A673 (cell line): ENCODE data around the gene EMC7. TPM values are rescaled to one million over a fixed set of nuclear protein-coding genes. Genes with fewer than 3 reads are reported as not detected.

Source experiments
- BruUV-seq: library from RNA; stranded (reverse); fragments of 400-500 nt; replicated peaks from 2 replicates; lab custom pipeline; 2021; lab: Mats Ljungman, UMichigan
- CTCF ChIA-PET: fragments of 300-600 bp; sonication (Branson Sonifier 250); formaldehyde crosslinking; loops from one replicate; lab custom pipeline; 2022; ENCODE audit warnings: antibody characterized with exemption; lab: Charles Lee
- POLR2A ChIA-PET: fragments of 300-600 bp; sonication (Branson Sonifier 250); formaldehyde crosslinking; loops from one replicate; lab custom pipeline; 2022; ENCODE audit warnings: antibody characterized with exemption; ENCODE audit not compliant: low non-redundant PET; lab: Charles Lee
- DNase-seq: peaks from one replicate; pipeline ENCODE4 v3.0.0-alpha.2; 2015; ENCODE audit warnings: low spot score
- H3K27ac ChIP-seq: fragments of 200-600 bp; sonication (generic); 2 replicates; pipeline ENCODE4 v1.5.1; 2016; ENCODE audit warnings: mixed run types, low read depth, mild to moderate bottlenecking, mixed read lengths, antibody characterized with exemption, low read length; ENCODE audit not compliant: poor library complexity, severe bottlenecking
- H3K27me3 ChIP-seq: fragments of 200-600 bp; sonication (generic); replicated peaks from 2 replicates; pipeline ENCODE4 v1.6.1; 2017; ENCODE audit warnings: mixed run types, low read depth, mild to moderate bottlenecking, mixed read lengths, antibody characterized with exemption, low read length; ENCODE audit not compliant: insufficient read depth, poor library complexity
- H3K36me3 ChIP-seq: fragments of 200-600 bp; sonication (generic); 2 replicates; pipeline ENCODE4 v1.6.1; 2016; ENCODE audit warnings: mixed run types, mild to moderate bottlenecking, mixed read lengths, antibody characterized with exemption, low read length; ENCODE audit not compliant: insufficient read depth, poor library complexity, severe bottlenecking
- H3K4me1 ChIP-seq: fragments of 200-600 bp; sonication (generic); 2 replicates; pipeline ENCODE4 v1.6.1; 2017; ENCODE audit warnings: mixed run types, mild to moderate bottlenecking, mixed read lengths, antibody characterized with exemption, low read length; ENCODE audit not compliant: insufficient read depth, poor library complexity, severe bottlenecking
- H3K4me3 ChIP-seq: fragments of 200-600 bp; sonication (generic); 2 replicates; pipeline ENCODE4 v1.5.1; 2016; ENCODE audit warnings: low read depth, mixed run types, mild to moderate bottlenecking, mixed read lengths, low read length; ENCODE audit not compliant: poor library complexity, severe bottlenecking
- H3K9me3 ChIP-seq: fragments of 200-600 bp; sonication (generic); 2 replicates; pipeline ENCODE4 v1.6.1; 2016; ENCODE audit warnings: mixed run types, low read depth, mild to moderate bottlenecking, mixed read lengths, antibody characterized with exemption, low read length; ENCODE audit not compliant: poor library complexity, severe bottlenecking
- CTCF ChIP-seq: fragments of 300-800, 200-600 bp; sonication (generic); conservative IDR thresholded peaks from 2 replicates; pipeline ENCODE4 v1.5.1; 2017; ENCODE audit warnings: low read depth, mild to moderate bottlenecking, antibody characterized with exemption, low read length, moderate library complexity, mixed read lengths
- EZH2 ChIP-seq: fragments of 200-600 bp; sonication (generic); IDR thresholded peaks from 2 replicates; pipeline ENCODE4 v1.6.1; 2017; ENCODE audit warnings: borderline replicate concordance, low read depth, mild to moderate bottlenecking, mixed read lengths, antibody characterized with exemption, low read length; ENCODE audit not compliant: poor library complexity, severe bottlenecking
- intact Hi-C: fragments of 100-400 bp; cut with micrococcal nuclease; formaldehyde crosslinking; loops from one replicate; pipeline ENCODE4 v1.10.0; 2022; ENCODE audit not compliant: unreplicated experiment
- total RNA-seq: library from RNA; stranded (reverse); gene quantifications from 2 replicates; pipeline ENCODE4 v1.2.3, GENCODE V29; 2021

Gene EMC7
- total RNA-seq, 1 experiment from 2014 or later: 81.2 TPM

- TSS peak; percentile 82 for BruUV-seq
- intact Hi-C loops: no loop called here
- peak within 1 kb of the TSS; percentile 67 for H3K4me3 ChIP-seq
- no peaks in the 10 kb centered on the region for H3K27me3 ChIP-seq
- H3K27ac ChIP-seq: peak within 1 kb of the TSS; percentile 71
- no peaks in the 10 kb centered on the region for H3K4me1 ChIP-seq
- ChIA-PET CTCF (no interaction called here), POLR2A (no interaction called here)
- DNase-seq: peak; percentile 60
- no peaks in the 10 kb centered on the region for H3K36me3 ChIP-seq
- TF ChIP-seq CTCF (no peak), EZH2 (no peak)
- H3K9me3 ChIP-seq: no peaks in the 10 kb centered on the region
These were observed 62.5 kb downstream of the EMC7 start, which contains the start of gene AVEN for GRCh38 chr15:34038871-34039789. Gene AVEN (minus strand): TSS chr15:34039204. CDS start chr15:34039046, 158 bp downstream.

GRCh38 chr15:34038023-34038870, 63.4 kb downstream of the EMC7 start:
- intact Hi-C loops: no loop called here
- POLR2A ChIA-PET: no interaction called here
- H3K36me3 ChIP-seq: no peaks in the 10 kb centered on the region
- TF ChIP-seq CTCF (no peak), EZH2 (no peak)
- H3K27me3 ChIP-seq: no peaks in the 10 kb centered on the region
- H3K9me3 ChIP-seq: no peaks in the 10 kb centered on the region
- BruUV-seq: no TSS peak
- CTCF ChIA-PET: no interaction called here
- no peaks in the 10 kb centered on the region for H3K4me1 ChIP-seq
- DNase-seq: peak; percentile 84
- H3K27ac ChIP-seq: peak overlapping the region; percentile 71
- H3K4me3 ChIP-seq: peak overlapping the region; percentile 67

Other genes starting within 250 kb of the EMC7 start
- not detected in 2 replicates for gene CHRM5, start 133.4 kb downstream of the EMC7 start, total RNA-seq
- 14.2 and 17.0 TPM in 2 replicates for gene AVEN, start 62.7 kb downstream of the EMC7 start, total RNA-seq
- 2.6 and 2.7 TPM in 2 replicates for gene PGBD4, start 221 bp upstream of the EMC7 start, total RNA-seq
- gene KATNBL1, start 108.2 kb upstream of the EMC7 start, total RNA-seq: 53.2 and 55.1 TPM in 2 replicates
- gene EMC4, start 123.2 kb upstream of the EMC7 start, total RNA-seq: 125 and 141 TPM in 2 replicates
- gene SLC12A6, start 235.9 kb upstream of the EMC7 start, total RNA-seq: 17.2 and 17.4 TPM in 2 replicates
- gene NOP10, start 241.3 kb upstream of the EMC7 start, total RNA-seq: 200 and 208 TPM in 2 replicates
- gene NUTM1, start 241.5 kb upstream of the EMC7 start, total RNA-seq: not detected in 2 replicates